HL-60 (cell line): ENCODE data around the gene FILIP1L.
A peak's percentile ranks its signal among the peaks of the same experiment; 100 is the strongest.

ENCODE experiments used
- DNase-seq, 2 experiments: peaks; one replicate each; pipeline ENCODE4 v3.0.0-alpha.2; 2010 to 2020; ENCODE audit warnings: low read depth in 1 of 2, low spot score in 1 of 2
- H3K27ac ChIP-seq: fragments of 250-450 bp; sonication (Bioruptor Pico); replicated peaks from 2 replicates; pipeline ENCODE4 v1.5.1; 2020; ENCODE audit warnings: mild to moderate bottlenecking, moderate library complexity
- H3K27me3 ChIP-seq: fragments of 250-450 bp; sonication (Bioruptor Pico); 2 replicates; pipeline ENCODE4 v1.5.1; 2021; ENCODE audit warnings: mild to moderate bottlenecking, moderate library complexity; ENCODE audit not compliant: insufficient read depth, poor library complexity, severe bottlenecking
- H3K4me3 ChIP-seq: replicated peaks from 2 replicates; pipeline ENCODE4 v1.5.1; 2011; ENCODE audit warnings: mild to moderate bottlenecking, control low read depth, low read length; ENCODE audit not compliant: insufficient read depth
- GABPA ChIP-seq: IDR thresholded peaks from 2 replicates; pipeline ENCODE4 v1.6.1; 2012; ENCODE audit warnings: low read depth
- POLR2AphosphoS5 ChIP-seq: IDR thresholded peaks from 2 replicates; pipeline ENCODE4 v1.6.1; 2012; ENCODE audit warnings: low read depth
- SPI1 ChIP-seq: IDR thresholded peaks from 2 replicates; pipeline ENCODE4 v1.6.1; 2012; ENCODE audit warnings: low read depth, mild to moderate bottlenecking, borderline replicate concordance
- TF ChIP-seq, protein P1 (sequence below): IDR thresholded peaks from one replicate; pipeline ENCODE4 v1.5.1; 2011; ENCODE audit warnings: low read length, control low read depth, inconsistent platforms; ENCODE audit not compliant: insufficient read depth
- TF ChIP-seq, protein P2 (sequence below): IDR thresholded peaks from 2 replicates; pipeline ENCODE4 v1.6.1; 2012; ENCODE audit warnings: low read depth; ENCODE audit not compliant: insufficient replicate concordance

FILIP1L gene

DNA sequence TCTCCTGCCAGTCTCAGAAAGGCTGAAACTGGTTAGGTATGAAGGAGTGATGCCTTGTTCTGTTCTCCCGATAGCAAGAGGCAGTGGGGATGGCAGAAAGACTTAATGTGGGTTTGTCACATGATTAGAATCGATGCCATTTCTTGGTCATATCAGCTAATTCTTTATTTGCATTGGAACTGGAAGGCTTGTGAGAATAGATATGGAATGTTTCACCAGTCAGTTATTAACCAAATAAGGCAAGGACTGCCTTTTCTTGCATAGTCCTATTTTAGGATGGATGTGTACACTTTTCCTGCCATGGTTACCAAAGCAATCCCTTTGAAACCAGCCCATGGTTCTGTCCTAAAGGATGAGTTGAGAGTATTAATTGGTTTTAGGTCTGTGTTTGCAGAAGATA lies 33.7 kb downstream of the FILIP1L start:
- Histone ChIP-seq H3K27me3 (no peaks in the 10 kb centered on the region), H3K27ac (no peak overlapping the region), H3K4me3 (no peak overlapping the region)
- DNase-seq: no peak
- TF ChIP-seq, protein P1, sequence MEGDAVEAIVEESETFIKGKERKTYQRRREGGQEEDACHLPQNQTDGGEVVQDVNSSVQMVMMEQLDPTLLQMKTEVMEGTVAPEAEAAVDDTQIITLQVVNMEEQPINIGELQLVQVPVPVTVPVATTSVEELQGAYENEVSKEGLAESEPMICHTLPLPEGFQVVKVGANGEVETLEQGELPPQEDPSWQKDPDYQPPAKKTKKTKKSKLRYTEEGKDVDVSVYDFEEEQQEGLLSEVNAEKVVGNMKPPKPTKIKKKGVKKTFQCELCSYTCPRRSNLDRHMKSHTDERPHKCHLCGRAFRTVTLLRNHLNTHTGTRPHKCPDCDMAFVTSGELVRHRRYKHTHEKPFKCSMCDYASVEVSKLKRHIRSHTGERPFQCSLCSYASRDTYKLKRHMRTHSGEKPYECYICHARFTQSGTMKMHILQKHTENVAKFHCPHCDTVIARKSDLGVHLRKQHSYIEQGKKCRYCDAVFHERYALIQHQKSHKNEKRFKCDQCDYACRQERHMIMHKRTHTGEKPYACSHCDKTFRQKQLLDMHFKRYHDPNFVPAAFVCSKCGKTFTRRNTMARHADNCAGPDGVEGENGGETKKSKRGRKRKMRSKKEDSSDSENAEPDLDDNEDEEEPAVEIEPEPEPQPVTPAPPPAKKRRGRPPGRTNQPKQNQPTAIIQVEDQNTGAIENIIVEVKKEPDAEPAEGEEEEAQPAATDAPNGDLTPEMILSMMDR: no peak
- TF ChIP-seq GABPA: no peak
- TF ChIP-seq, protein P2, sequence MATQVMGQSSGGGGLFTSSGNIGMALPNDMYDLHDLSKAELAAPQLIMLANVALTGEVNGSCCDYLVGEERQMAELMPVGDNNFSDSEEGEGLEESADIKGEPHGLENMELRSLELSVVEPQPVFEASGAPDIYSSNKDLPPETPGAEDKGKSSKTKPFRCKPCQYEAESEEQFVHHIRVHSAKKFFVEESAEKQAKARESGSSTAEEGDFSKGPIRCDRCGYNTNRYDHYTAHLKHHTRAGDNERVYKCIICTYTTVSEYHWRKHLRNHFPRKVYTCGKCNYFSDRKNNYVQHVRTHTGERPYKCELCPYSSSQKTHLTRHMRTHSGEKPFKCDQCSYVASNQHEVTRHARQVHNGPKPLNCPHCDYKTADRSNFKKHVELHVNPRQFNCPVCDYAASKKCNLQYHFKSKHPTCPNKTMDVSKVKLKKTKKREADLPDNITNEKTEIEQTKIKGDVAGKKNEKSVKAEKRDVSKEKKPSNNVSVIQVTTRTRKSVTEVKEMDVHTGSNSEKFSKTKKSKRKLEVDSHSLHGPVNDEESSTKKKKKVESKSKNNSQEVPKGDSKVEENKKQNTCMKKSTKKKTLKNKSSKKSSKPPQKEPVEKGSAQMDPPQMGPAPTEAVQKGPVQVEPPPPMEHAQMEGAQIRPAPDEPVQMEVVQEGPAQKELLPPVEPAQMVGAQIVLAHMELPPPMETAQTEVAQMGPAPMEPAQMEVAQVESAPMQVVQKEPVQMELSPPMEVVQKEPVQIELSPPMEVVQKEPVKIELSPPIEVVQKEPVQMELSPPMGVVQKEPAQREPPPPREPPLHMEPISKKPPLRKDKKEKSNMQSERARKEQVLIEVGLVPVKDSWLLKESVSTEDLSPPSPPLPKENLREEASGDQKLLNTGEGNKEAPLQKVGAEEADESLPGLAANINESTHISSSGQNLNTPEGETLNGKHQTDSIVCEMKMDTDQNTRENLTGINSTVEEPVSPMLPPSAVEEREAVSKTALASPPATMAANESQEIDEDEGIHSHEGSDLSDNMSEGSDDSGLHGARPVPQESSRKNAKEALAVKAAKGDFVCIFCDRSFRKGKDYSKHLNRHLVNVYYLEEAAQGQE: no peak
- TF ChIP-seq POLR2AphosphoS5: no peak
- no peak for TF ChIP-seq SPI1

GRCh38 chr3:100079328-100079727 lies 35.0 kb downstream of the FILIP1L start:
- H3K27ac ChIP-seq: no peak overlapping the region
- TF ChIP-seq, protein P2: no peak
- TF ChIP-seq SPI1: no peak
- no peak for TF ChIP-seq GABPA
- TF ChIP-seq, protein P1: no peak
- no peak for TF ChIP-seq POLR2AphosphoS5
- no peaks in the 10 kb centered on the region for H3K27me3 ChIP-seq

GRCh38 chr3:100076731-100077529 lies 37.4 kb downstream of the FILIP1L start:
- H3K4me3 ChIP-seq: no peak overlapping the region
- H3K27me3 ChIP-seq: no peaks in the 10 kb centered on the region
- H3K27ac ChIP-seq: peak overlapping the region; percentile 93
- DNase-seq: no peak
- TF ChIP-seq GABPA (no peak), SPI1 (no peak), POLR2AphosphoS5 (no peak)
- TF ChIP-seq, protein P2: no peak
- TF ChIP-seq, protein P1: no peak

More at GRCh38 chr3:100079328-100079727, 35.0 kb downstream of the FILIP1L start:
- no peak for DNase-seq
- H3K4me3 ChIP-seq: no peak overlapping the region
